ENCODE data around the gene SOX21. TPM values are rescaled to one million over a fixed set of nuclear protein-coding genes. Genes with fewer than 3 reads are reported as not detected.
A peak's percentile ranks its signal among the peaks of the same experiment; 100 is the strongest.

SOX21 gene
- total and polyA plus RNA-seq, 4 donors = 0.15 TPM; not detected in 3

- intact Hi-C loops (cut with DNase I) = no loop called here
- WGBS, 2 donors = 3 to 5% methylated on average over 80 to 81 of the region's 81 CpGs
- peak overlapping the region; percentile 5 to 43 for H3K4me3 ChIP-seq (ENCODE audit: low read length in 2 of 2)
- DNase-seq = peak in 1 of 2 donors; percentile 36
- H3K4me1 ChIP-seq (ENCODE audit: control insufficient read depth in 1 of 2, insufficient read depth in 2 of 2, low read length in 2 of 2) = no peaks in the 10 kb centered on the region
- no peaks in the 10 kb centered on the region for H3K27me3 ChIP-seq (ENCODE audit: control insufficient read depth in 1 of 2, insufficient read depth in 2 of 2, low read length in 1 of 2)
- H3K36me3 ChIP-seq (ENCODE audit: control insufficient read depth in 1 of 2, insufficient read depth in 2 of 2, low read length in 1 of 2) = no peaks in the 10 kb centered on the region
- H3K27ac ChIP-seq (ENCODE audit: low read depth in 1 of 2, low read length in 2 of 2) = no peak overlapping the region
- no peaks in the 10 kb centered on the region for H3K9me3 ChIP-seq (ENCODE audit: control insufficient read depth, low read length)
- ATAC-seq (ENCODE audit: low FRiP score) = no peak
Measured at GRCh38 chr13:94710881-94711560, 1.3 kb downstream of the SOX21 start.

GRCh38 chr13:94710065-94710781, 2.1 kb downstream of the SOX21 start:
- no peak overlapping the region for H3K4me3 ChIP-seq (ENCODE audit: low read length in 2 of 2)
- H3K27ac ChIP-seq (ENCODE audit: low read depth in 1 of 2, low read length in 2 of 2) = no peak overlapping the region
- ATAC-seq (ENCODE audit: low FRiP score) (no peak), DNase-seq (no peak)
- intact Hi-C loops (cut with DNase I) = no loop called here
- H3K27me3 ChIP-seq (ENCODE audit: control insufficient read depth in 1 of 2, insufficient read depth in 2 of 2, low read length in 1 of 2) = no peaks in the 10 kb centered on the region
- no peaks in the 10 kb centered on the region for H3K4me1 ChIP-seq (ENCODE audit: control insufficient read depth in 1 of 2, insufficient read depth in 2 of 2, low read length in 2 of 2)
- WGBS, 2 donors = 16 to 22% methylated on average over 18 of the region's 18 CpGs
- H3K36me3 ChIP-seq (ENCODE audit: control insufficient read depth in 1 of 2, insufficient read depth in 2 of 2, low read length in 1 of 2) = no peaks in the 10 kb centered on the region
- H3K9me3 ChIP-seq (ENCODE audit: control insufficient read depth, low read length) = no peaks in the 10 kb centered on the region

GRCh38 chr13:94709001-94709834, 3.1 kb downstream of the SOX21 start:
- WGBS, 2 donors = 14 to 19% methylated on average over 7 of the region's 7 CpGs
- Histone ChIP-seq H3K36me3 (ENCODE audit: control insufficient read depth in 1 of 2, insufficient read depth in 2 of 2, low read length in 1 of 2) (no peaks in the 10 kb centered on the region), H3K27me3 (ENCODE audit: control insufficient read depth in 1 of 2, insufficient read depth in 2 of 2, low read length in 1 of 2) (no peaks in the 10 kb centered on the region)

GRCh38 chr13:94708031-94708859, 4.1 kb downstream of the SOX21 start:
- H3K4me3 ChIP-seq (ENCODE audit: low read length in 2 of 2) = no peak overlapping the region
- no peaks in the 10 kb centered on the region for H3K4me1 ChIP-seq (ENCODE audit: control insufficient read depth in 1 of 2, insufficient read depth in 2 of 2, low read length in 2 of 2)
- intact Hi-C loops (cut with DNase I) = no loop called here
- H3K9me3 ChIP-seq (ENCODE audit: control insufficient read depth, low read length) = no peaks in the 10 kb centered on the region
- no peaks in the 10 kb centered on the region for H3K27me3 ChIP-seq (ENCODE audit: control insufficient read depth in 1 of 2, insufficient read depth in 2 of 2, low read length in 1 of 2)
- ATAC-seq (ENCODE audit: low FRiP score) = no peak
- no peak overlapping the region for H3K27ac ChIP-seq (ENCODE audit: low read depth in 1 of 2, low read length in 2 of 2)
- WGBS, 2 donors = 9 to 10% methylated on average over 30 to 31 of the region's 31 CpGs
- DNase-seq = no peak
- no peaks in the 10 kb centered on the region for H3K36me3 ChIP-seq (ENCODE audit: control insufficient read depth in 1 of 2, insufficient read depth in 2 of 2, low read length in 1 of 2)

More at GRCh38 chr13:94709001-94709834, 3.1 kb downstream of the SOX21 start:
- ATAC-seq (ENCODE audit: low FRiP score) (no peak), DNase-seq (no peak)
- no peak overlapping the region for H3K4me3 ChIP-seq (ENCODE audit: low read length in 2 of 2)
- no peaks in the 10 kb centered on the region for H3K4me1 ChIP-seq (ENCODE audit: control insufficient read depth in 1 of 2, insufficient read depth in 2 of 2, low read length in 2 of 2)
- no peak overlapping the region for H3K27ac ChIP-seq (ENCODE audit: low read depth in 1 of 2, low read length in 2 of 2)
- H3K9me3 ChIP-seq (ENCODE audit: control insufficient read depth, low read length) = no peaks in the 10 kb centered on the region
- intact Hi-C loops (cut with DNase I) = no loop called here

GRCh38 chr13:94707400-94708021, 4.8 kb downstream of the SOX21 start:
- ATAC-seq (ENCODE audit: low FRiP score) = no peak
- Histone ChIP-seq H3K27me3 (ENCODE audit: control insufficient read depth in 1 of 2, insufficient read depth in 2 of 2, low read length in 1 of 2) (no peaks in the 10 kb centered on the region), H3K4me3 (ENCODE audit: low read length in 2 of 2) (no peak overlapping the region), H3K36me3 (ENCODE audit: control insufficient read depth in 1 of 2, insufficient read depth in 2 of 2, low read length in 1 of 2) (no peaks in the 10 kb centered on the region), H3K9me3 (ENCODE audit: control insufficient read depth, low read length) (no peaks in the 10 kb centered on the region), H3K4me1 (ENCODE audit: control insufficient read depth in 1 of 2, insufficient read depth in 2 of 2, low read length in 2 of 2) (no peaks in the 10 kb centered on the region), H3K27ac (ENCODE audit: low read depth in 1 of 2, low read length in 2 of 2) (no peak overlapping the region)
- no peak for DNase-seq
- intact Hi-C loops (cut with DNase I) = no loop called here
- whole genome bisulfite sequencing, 2 donors = 5 to 7% methylated on average over 41 of the region's 41 CpGs

- Histone ChIP-seq H3K9me3 (ENCODE audit: control insufficient read depth, low read length) (no peaks in the 10 kb centered on the region), H3K4me1 (ENCODE audit: control insufficient read depth in 1 of 2, insufficient read depth in 2 of 2, low read length in 2 of 2) (no peaks in the 10 kb centered on the region), H3K36me3 (ENCODE audit: control insufficient read depth in 1 of 2, insufficient read depth in 2 of 2, low read length in 1 of 2) (no peaks in the 10 kb centered on the region), H3K27me3 (ENCODE audit: control insufficient read depth in 1 of 2, insufficient read depth in 2 of 2, low read length in 1 of 2) (no peaks in the 10 kb centered on the region), H3K4me3 (ENCODE audit: low read length in 2 of 2) (no peak overlapping the region), H3K27ac (ENCODE audit: low read depth in 1 of 2, low read length in 2 of 2) (no peak overlapping the region)
- 17 to 21% methylated on average over 15 of the region's 15 CpGs for WGBS, 2 donors
- intact Hi-C loops (cut with DNase I) = no loop called here
- DNase-seq = no peak
- no peak for ATAC-seq (ENCODE audit: low FRiP score)
Measured at GRCh38 chr13:94706843-94707399, 5.4 kb downstream of the SOX21 start.

- H3K9me3 ChIP-seq (ENCODE audit: control insufficient read depth, low read length) = no peaks in the 10 kb centered on the region
- no peaks in the 10 kb centered on the region for H3K27me3 ChIP-seq (ENCODE audit: control insufficient read depth in 1 of 2, insufficient read depth in 2 of 2, low read length in 1 of 2)
- no peaks in the 10 kb centered on the region for H3K36me3 ChIP-seq (ENCODE audit: control insufficient read depth in 1 of 2, insufficient read depth in 2 of 2, low read length in 1 of 2)
- intact Hi-C loops (cut with DNase I) = no loop called here
- WGBS, 2 donors = 21 to 23% methylated on average over 16 of the region's 16 CpGs
- no peak overlapping the region for H3K4me3 ChIP-seq (ENCODE audit: low read length in 2 of 2)
- H3K27ac ChIP-seq (ENCODE audit: low read depth in 1 of 2, low read length in 2 of 2) = no peak overlapping the region
- ATAC-seq (ENCODE audit: low FRiP score) = no peak
- no peak for DNase-seq
- H3K4me1 ChIP-seq (ENCODE audit: control insufficient read depth in 1 of 2, insufficient read depth in 2 of 2, low read length in 2 of 2) = no peaks in the 10 kb centered on the region
Measured at GRCh38 chr13:94706101-94706842, 6.1 kb downstream of the SOX21 start.
